ENCODE results near the gene ACTL6B.
"Not testable (repeated sequence)": the region's sequence is repeated elsewhere in the genome, so short reads cannot be mapped to it uniquely, and the experiment has no call there.

ACTL6B gene

GRCh38 chr7:100669106-100669505 is 12.9 kb upstream of the ACTL6B start:
- H3K9me3 Mint-ChIP-seq; H3K4me1 Mint-ChIP-seq (ENCODE audit: low read depth); H3K36me3 Mint-ChIP-seq (ENCODE audit: low read depth); H3K27ac Mint-ChIP-seq; H3K4me3 Mint-ChIP-seq: not testable (repeated sequence)
- H3K27me3 Mint-ChIP-seq (ENCODE audit: low read depth), result peaks cover 34% of the 10 kb centered on the region

- Mint-ChIP-seq H3K4me3 (no peak overlapping the region), H3K27me3 (ENCODE audit: low read depth) (peaks cover 34% of the 10 kb centered on the region), H3K4me1 (ENCODE audit: low read depth) (peaks cover 2% of the 10 kb centered on the region), H3K27ac (no peak overlapping the region), H3K36me3 (ENCODE audit: low read depth) (peaks cover 1% of the 10 kb centered on the region), H3K9me3 (no peaks in the 10 kb centered on the region)
Measured at GRCh38 chr7:100668069-100668449, 11.8 kb upstream of the ACTL6B start.

- Mint-ChIP-seq H3K36me3 (ENCODE audit: low read depth) (peaks cover 1% of the 10 kb centered on the region), H3K9me3 (no peaks in the 10 kb centered on the region), H3K27me3 (ENCODE audit: low read depth) (peaks cover 34% of the 10 kb centered on the region), H3K4me3 (no peak overlapping the region), H3K27ac (no peak overlapping the region), H3K4me1 (ENCODE audit: low read depth) (peaks cover 2% of the 10 kb centered on the region)
Measured at GRCh38 chr7:100667331-100668068, 11.3 kb upstream of the ACTL6B start.

- Mint-ChIP-seq H3K4me3 (no peak overlapping the region), H3K36me3 (ENCODE audit: low read depth) (peaks cover 1% of the 10 kb centered on the region), H3K27me3 (ENCODE audit: low read depth) (peaks cover 25% of the 10 kb centered on the region), H3K27ac (no peak overlapping the region), H3K9me3 (no peaks in the 10 kb centered on the region), H3K4me1 (ENCODE audit: low read depth) (peaks cover 2% of the 10 kb centered on the region)
Measured at GRCh38 chr7:100665168-100665726, 9.0 kb upstream of the ACTL6B start.

- H3K36me3 Mint-ChIP-seq (ENCODE audit: low read depth); H3K9me3 Mint-ChIP-seq; H3K4me3 Mint-ChIP-seq; H3K4me1 Mint-ChIP-seq (ENCODE audit: low read depth); H3K27ac Mint-ChIP-seq: not testable (repeated sequence)
- H3K27me3 Mint-ChIP-seq (ENCODE audit: low read depth), result peaks cover 25% of the 10 kb centered on the region
Measured at GRCh38 chr7:100662194-100662776, 6.0 kb upstream of the ACTL6B start.

GRCh38 chr7:100654908-100655831 is 1.1 kb downstream of the ACTL6B start:
- Mint-ChIP-seq H3K9me3 (no peaks in the 10 kb centered on the region), H3K36me3 (ENCODE audit: low read depth) (no peaks in the 10 kb centered on the region), H3K27me3 (ENCODE audit: low read depth) (peaks cover 59% of the 10 kb centered on the region), H3K4me3 (no peak overlapping the region), H3K27ac (no peak overlapping the region), H3K4me1 (ENCODE audit: low read depth) (peaks cover 3% of the 10 kb centered on the region)

GRCh38 chr7:100649826-100650565 is 6.3 kb downstream of the ACTL6B start:
- H3K4me1 Mint-ChIP-seq (ENCODE audit: low read depth), result no peaks in the 10 kb centered on the region

GRCh38 chr7:100642534-100642907 is 13.7 kb downstream of the ACTL6B start:
- Mint-ChIP-seq H3K4me3 (no peak overlapping the region), H3K36me3 (ENCODE audit: low read depth) (no peaks in the 10 kb centered on the region)

More at GRCh38 chr7:100649826-100650565, 6.3 kb downstream of the ACTL6B start:
- H3K36me3 Mint-ChIP-seq (ENCODE audit: low read depth), result no peaks in the 10 kb centered on the region
- H3K27ac Mint-ChIP-seq, result no peak overlapping the region
- H3K9me3 Mint-ChIP-seq, result no peaks in the 10 kb centered on the region
- no peak overlapping the region for H3K4me3 Mint-ChIP-seq
- peaks cover 36% of the 10 kb centered on the region for H3K27me3 Mint-ChIP-seq (ENCODE audit: low read depth)

GRCh38 chr7:100641860-100642533 is 14.3 kb downstream of the ACTL6B start:
- no peaks in the 10 kb centered on the region for H3K36me3 Mint-ChIP-seq (ENCODE audit: low read depth)
- peaks cover 11% of the 10 kb centered on the region for H3K27me3 Mint-ChIP-seq (ENCODE audit: low read depth)
- H3K4me3 Mint-ChIP-seq, result no peak overlapping the region
- no peak overlapping the region for H3K27ac Mint-ChIP-seq
- no peaks in the 10 kb centered on the region for H3K9me3 Mint-ChIP-seq
- H3K4me1 Mint-ChIP-seq (ENCODE audit: low read depth), result no peaks in the 10 kb centered on the region

More at GRCh38 chr7:100642534-100642907, 13.7 kb downstream of the ACTL6B start:
- Mint-ChIP-seq H3K9me3 (no peaks in the 10 kb centered on the region), H3K27me3 (ENCODE audit: low read depth) (peaks cover 11% of the 10 kb centered on the region), H3K4me1 (ENCODE audit: low read depth) (no peaks in the 10 kb centered on the region), H3K27ac (no peak overlapping the region)

GRCh38 chr7:100641463-100641859 is 14.8 kb downstream of the ACTL6B start, which contains the start of gene TFR2:
TSS of gene TFR2 (minus strand) at chr7:100641552. CDS start at chr7:100641509, 43 bp downstream.
- Mint-ChIP-seq H3K4me1 (ENCODE audit: low read depth) (no peaks in the 10 kb centered on the region), H3K36me3 (ENCODE audit: low read depth) (no peaks in the 10 kb centered on the region), H3K27me3 (ENCODE audit: low read depth) (peaks cover 11% of the 10 kb centered on the region), H3K9me3 (no peaks in the 10 kb centered on the region), H3K27ac (no peak within 1 kb of the TSS), H3K4me3 (no peak within 1 kb of the TSS)

- H3K36me3 Mint-ChIP-seq (ENCODE audit: low read depth), result no peaks in the 10 kb centered on the region
- H3K27me3 Mint-ChIP-seq (ENCODE audit: low read depth), result peaks cover 6% of the 10 kb centered on the region
- H3K4me3 Mint-ChIP-seq, result no peak overlapping the region
- H3K9me3 Mint-ChIP-seq, result no peaks in the 10 kb centered on the region
- no peak overlapping the region for H3K27ac Mint-ChIP-seq
- no peaks in the 10 kb centered on the region for H3K4me1 Mint-ChIP-seq (ENCODE audit: low read depth)
Measured at GRCh38 chr7:100640517-100641440, 15.5 kb downstream of the ACTL6B start.

- no peak overlapping the region for H3K4me3 Mint-ChIP-seq
- H3K9me3 Mint-ChIP-seq, result no peaks in the 10 kb centered on the region
- no peak overlapping the region for H3K27ac Mint-ChIP-seq
- no peaks in the 10 kb centered on the region for H3K36me3 Mint-ChIP-seq (ENCODE audit: low read depth)
- peaks cover under 1% of the 10 kb centered on the region for H3K27me3 Mint-ChIP-seq (ENCODE audit: low read depth)
- no peaks in the 10 kb centered on the region for H3K4me1 Mint-ChIP-seq (ENCODE audit: low read depth)
Measured at GRCh38 chr7:100639995-100640516, 16.2 kb downstream of the ACTL6B start.

Data from T-helper 1 cell treated with Interleukin-12 subunit alpha and Interleukin-12 subunit beta and Interleukin-4 antibody, amounts not matched to agents 30 μg/mL and 1 μg/mL, for 36 hours (primary cell).